NT2/D1 (cell line): ENCODE data around the gene GRK5.
"Not testable (repeated sequence)": the region's sequence is repeated elsewhere in the genome, so short reads cannot be mapped to it uniquely, and the experiment has no call there.

Source experiments
- DNase-seq: peaks from one replicate; pipeline ENCODE4 v3.0.0-alpha.2; 2011; ENCODE audit warnings: low read depth, low spot score
- H3K27me3 ChIP-seq: 2 replicates; pipeline ENCODE4 v1.6.0; 2011; ENCODE audit warnings: mild to moderate bottlenecking; ENCODE audit not compliant: insufficient read length, insufficient read depth
- H3K36me3 ChIP-seq: 2 replicates; pipeline ENCODE4 v1.6.1; 2011; ENCODE audit warnings: mild to moderate bottlenecking, low read length, mixed read lengths; ENCODE audit not compliant: insufficient read depth, insufficient read length
- H3K4me1 ChIP-seq: 2 replicates; pipeline ENCODE4 v1.5.1; 2011; ENCODE audit not compliant: insufficient read depth, insufficient read length
- H3K4me3 ChIP-seq: 2 replicates; pipeline ENCODE4 v1.5.1; 2011; ENCODE audit warnings: low read depth; ENCODE audit not compliant: insufficient read length
- H3K9ac ChIP-seq: 2 replicates; pipeline ENCODE4 v1.6.0; 2011; ENCODE audit warnings: low read depth; ENCODE audit not compliant: insufficient read length
- H3K9me3 ChIP-seq: 2 replicates; pipeline ENCODE4 v1.5.1; 2011; ENCODE audit warnings: mild to moderate bottlenecking, low read length; ENCODE audit not compliant: insufficient read depth
- SUZ12 ChIP-seq: IDR thresholded peaks from 2 replicates; pipeline ENCODE4 v1.6.1; 2011; ENCODE audit not compliant: insufficient read length, insufficient read depth; ENCODE audit errors: extremely low read depth
- YY1 ChIP-seq: IDR thresholded peaks from 2 replicates; pipeline ENCODE4 v1.6.1; 2011; ENCODE audit not compliant: insufficient read length, insufficient read depth
- ZNF274 ChIP-seq: IDR thresholded peaks from 2 replicates; pipeline ENCODE4 v1.6.1; 2011; ENCODE audit warnings: mild to moderate bottlenecking, low read depth, low read length

Gene GRK5

DNA sequence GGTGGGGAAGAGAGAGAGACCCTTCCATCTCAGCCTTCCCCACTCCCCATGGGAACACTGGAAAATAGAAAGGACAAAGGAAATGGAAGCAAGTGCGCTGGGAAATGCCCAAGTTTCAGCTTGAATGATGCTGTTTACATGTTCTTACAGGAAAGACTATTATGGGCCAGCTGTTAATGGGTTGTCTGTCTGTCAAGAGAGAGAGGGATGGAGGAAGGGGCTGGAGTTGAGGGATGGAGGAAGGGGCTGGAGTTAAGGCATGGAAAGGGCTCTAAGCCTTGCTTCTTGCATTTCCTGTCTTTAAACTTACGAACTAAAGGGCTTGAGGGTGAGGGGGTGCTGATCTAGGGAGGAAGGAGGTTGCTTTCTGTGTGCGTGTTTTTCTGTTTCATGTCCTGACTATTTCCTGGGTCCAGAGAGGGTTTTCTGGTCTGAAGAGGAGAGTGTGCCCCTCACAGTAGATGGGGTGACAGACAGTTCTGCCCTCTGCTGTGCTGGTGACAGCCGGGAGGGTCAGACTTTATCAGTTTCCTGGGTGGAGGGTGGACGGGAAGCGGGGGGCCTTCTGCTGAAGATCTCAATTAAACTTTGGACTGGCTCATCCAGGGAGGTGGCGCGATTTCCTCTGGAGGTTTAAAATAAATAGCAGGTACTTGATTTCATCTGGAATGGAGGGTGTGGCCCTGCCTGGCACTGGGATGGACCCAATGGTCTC is 30.5 kb downstream of the GRK5 start:
- no peak for TF ChIP-seq ZNF274
- no peak for TF ChIP-seq SUZ12
- no peak for TF ChIP-seq YY1
- Histone ChIP-seq H3K4me1 (peaks cover 4% of the 10 kb centered on the region), H3K36me3 (no peaks in the 10 kb centered on the region), H3K9ac (no peak overlapping the region), H3K9me3 (no peaks in the 10 kb centered on the region), H3K27me3 (no peaks in the 10 kb centered on the region), H3K4me3 (no peak overlapping the region)
- no peak for DNase-seq

DNA sequence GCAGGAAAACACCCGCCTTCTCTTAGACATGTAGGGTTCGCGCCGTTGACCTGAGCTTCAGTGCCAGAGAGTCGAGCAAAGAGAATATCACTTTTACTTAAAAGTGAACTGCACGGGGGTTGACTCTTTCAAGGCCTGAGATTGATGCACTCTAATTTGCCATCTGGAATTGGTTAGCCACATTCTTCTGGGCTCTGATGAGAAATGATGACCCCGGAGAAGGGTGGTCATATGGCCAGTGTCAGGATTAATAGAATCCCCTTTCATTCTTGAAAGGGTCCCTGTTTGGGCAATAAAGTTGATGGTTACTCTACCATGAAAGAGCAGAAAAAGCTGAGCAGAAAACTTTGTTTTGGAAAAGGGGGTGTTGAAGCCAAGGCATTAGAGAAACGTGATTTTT is 31.2 kb downstream of the GRK5 start:
- Histone ChIP-seq H3K4me3 (no peak overlapping the region), H3K9me3 (no peaks in the 10 kb centered on the region), H3K9ac (no peak overlapping the region), H3K27me3 (no peaks in the 10 kb centered on the region), H3K36me3 (no peaks in the 10 kb centered on the region), H3K4me1 (peaks cover 4% of the 10 kb centered on the region)
- no peak for DNase-seq
- no peak for TF ChIP-seq SUZ12
- no peak for TF ChIP-seq ZNF274
- TF ChIP-seq YY1, result no peak

DNA sequence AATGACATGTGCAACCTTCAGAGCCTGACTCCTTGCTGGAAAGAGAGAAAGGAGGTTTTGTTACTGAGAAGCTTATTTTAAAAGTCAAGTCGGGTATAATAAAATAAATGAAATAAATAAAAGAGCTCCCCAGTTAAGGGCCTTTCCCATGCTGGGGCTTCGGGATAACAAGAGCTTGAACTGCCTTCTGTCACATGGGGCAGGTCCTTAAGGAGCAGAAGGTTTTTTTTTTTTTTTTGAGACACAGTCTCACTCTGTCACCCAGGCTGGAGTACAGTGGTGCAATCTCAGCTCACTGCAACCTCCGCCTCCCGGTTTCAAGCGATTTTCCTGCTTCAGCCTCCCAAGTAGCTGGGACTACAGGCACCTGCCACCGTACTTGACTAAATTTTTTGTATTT is 31.6 kb downstream of the GRK5 start:
- H3K36me3 ChIP-seq, H3K27me3 ChIP-seq, H3K9ac ChIP-seq, H3K4me3 ChIP-seq, H3K9me3 ChIP-seq, DNase-seq, H3K4me1 ChIP-seq: not testable (repeated sequence)

DNA sequence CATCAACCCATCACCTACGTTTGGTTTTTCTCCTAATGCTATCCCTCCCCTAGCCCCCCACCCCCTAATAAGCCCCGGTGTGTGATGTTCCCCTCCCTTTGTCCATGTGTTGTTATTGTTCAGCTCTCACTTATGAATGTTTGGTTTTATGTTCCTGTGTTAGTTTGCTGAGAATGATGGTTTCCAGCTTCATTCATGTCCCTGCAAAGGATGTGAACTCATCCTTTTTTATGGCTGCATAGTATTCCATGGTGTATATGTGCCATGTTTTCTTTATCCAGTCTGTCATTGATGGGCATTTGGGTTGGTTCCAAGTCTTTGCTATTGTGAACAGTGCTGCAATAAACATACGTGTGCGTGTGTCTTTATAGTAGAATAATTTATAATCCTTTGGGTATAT is 32.3 kb downstream of the GRK5 start:
- not testable (repeated sequence) for H3K9ac ChIP-seq, H3K9me3 ChIP-seq, H3K36me3 ChIP-seq, H3K27me3 ChIP-seq, DNase-seq, H3K4me1 ChIP-seq, H3K4me3 ChIP-seq

DNA sequence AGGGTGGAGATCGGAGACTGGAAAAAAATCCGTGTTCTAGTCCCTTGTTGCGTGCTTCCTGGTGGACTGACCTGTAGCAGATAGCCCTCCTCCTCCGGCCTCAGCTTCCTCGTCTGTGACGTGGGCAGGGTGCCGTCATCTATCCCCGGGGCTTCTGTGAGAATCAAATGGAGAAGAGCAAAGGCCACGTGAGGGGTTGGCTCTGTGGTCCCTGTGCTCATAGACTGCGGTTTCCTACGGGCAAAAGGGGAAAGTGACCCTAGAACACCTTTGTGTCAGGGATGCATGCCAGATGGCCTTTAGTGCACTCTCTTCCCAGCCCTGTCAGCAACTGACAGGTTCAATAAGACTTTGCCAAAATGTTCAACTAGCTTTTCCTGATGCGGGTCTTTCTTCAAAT is 33.7 kb downstream of the GRK5 start:
- no peak for DNase-seq

DNA sequence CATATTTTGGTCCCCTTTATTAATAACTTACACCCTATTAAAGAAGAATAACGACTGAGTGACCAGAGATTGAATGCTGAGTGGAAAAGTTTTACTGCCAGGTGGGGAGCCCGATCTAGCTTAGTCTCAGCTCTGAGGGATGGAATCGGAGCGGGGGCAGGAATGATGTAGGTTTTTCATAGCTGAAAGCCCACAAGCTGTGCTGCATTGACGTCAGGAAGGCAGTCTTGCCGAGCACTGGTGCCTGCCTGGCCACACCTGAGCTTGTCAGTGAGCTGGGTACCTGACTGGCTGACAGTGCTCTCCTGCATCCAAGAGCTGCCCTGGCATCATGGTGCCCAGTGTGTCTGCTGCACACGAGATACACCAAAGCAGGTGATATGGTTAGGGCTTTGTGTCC is 34.8 kb downstream of the GRK5 start:
- H3K9ac ChIP-seq, result no peak overlapping the region
- H3K36me3 ChIP-seq, result no peaks in the 10 kb centered on the region
- no peaks in the 10 kb centered on the region for H3K27me3 ChIP-seq
- TF ChIP-seq ZNF274 (no peak), YY1 (no peak), SUZ12 (no peak)
- no peak for DNase-seq
- H3K4me3 ChIP-seq, result no peak overlapping the region
- no peaks in the 10 kb centered on the region for H3K9me3 ChIP-seq
- H3K4me1 ChIP-seq, result no peaks in the 10 kb centered on the region

More for the DNA sequence above, 33.7 kb downstream of the GRK5 start:
- no peak for TF ChIP-seq ZNF274
- TF ChIP-seq YY1, result no peak
- TF ChIP-seq SUZ12, result no peak
- Histone ChIP-seq H3K36me3 (no peaks in the 10 kb centered on the region), H3K4me3 (no peak overlapping the region), H3K9ac (no peak overlapping the region), H3K4me1 (no peaks in the 10 kb centered on the region), H3K27me3 (no peaks in the 10 kb centered on the region), H3K9me3 (no peaks in the 10 kb centered on the region)

DNA sequence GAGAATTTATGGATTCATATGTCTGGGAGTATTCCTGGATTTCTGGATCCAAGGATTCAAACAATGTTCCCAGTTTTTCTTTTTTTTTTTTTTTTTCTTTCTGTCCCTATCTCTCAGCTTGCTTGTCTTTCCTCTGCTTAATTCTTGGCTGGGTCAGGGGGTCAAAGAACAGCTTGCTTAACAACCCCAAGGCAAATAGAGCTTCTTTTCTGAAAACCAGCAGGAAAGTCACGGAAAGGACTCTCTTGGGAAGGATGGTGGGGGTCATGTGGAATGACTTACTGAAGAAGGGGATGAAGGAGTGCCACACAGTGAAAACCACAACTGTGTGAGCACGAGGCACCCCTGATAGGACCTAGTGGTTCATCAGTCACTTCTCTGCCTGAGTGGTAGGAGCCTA is 36.1 kb downstream of the GRK5 start:
- no peak for DNase-seq
- no peaks in the 10 kb centered on the region for H3K36me3 ChIP-seq
- TF ChIP-seq SUZ12 (no peak), YY1 (no peak), ZNF274 (no peak)
- H3K9ac ChIP-seq, result no peak overlapping the region
- H3K4me3 ChIP-seq, result no peak overlapping the region
- no peaks in the 10 kb centered on the region for H3K4me1 ChIP-seq
- no peaks in the 10 kb centered on the region for H3K9me3 ChIP-seq
- H3K27me3 ChIP-seq, result no peaks in the 10 kb centered on the region

DNA sequence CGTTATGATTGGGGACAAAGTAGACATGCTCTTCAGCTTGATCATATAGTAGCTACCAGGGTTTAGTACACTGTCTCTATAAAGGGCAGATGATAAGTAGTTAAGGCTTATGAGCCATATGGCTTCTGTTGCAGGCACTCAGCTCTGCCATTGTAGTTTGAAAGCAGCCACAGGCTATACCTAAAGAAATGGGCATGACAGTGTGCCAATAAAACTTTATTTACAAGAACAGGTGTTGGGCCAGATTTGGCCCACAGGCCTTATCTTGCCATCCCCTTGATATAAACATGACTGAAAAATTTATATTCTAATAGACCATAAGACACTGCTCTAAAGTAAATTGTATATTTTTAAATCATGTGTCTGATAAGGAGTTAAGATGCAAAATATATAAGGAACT is 36.6 kb downstream of the GRK5 start:
- no peaks in the 10 kb centered on the region for H3K9me3 ChIP-seq

More for the DNA sequence above, 36.6 kb downstream of the GRK5 start:
- no peak overlapping the region for H3K9ac ChIP-seq
- DNase-seq, result no peak
- TF ChIP-seq YY1, result no peak
- no peak for TF ChIP-seq SUZ12
- no peak for TF ChIP-seq ZNF274
- no peaks in the 10 kb centered on the region for H3K27me3 ChIP-seq
- H3K4me3 ChIP-seq, result no peak overlapping the region
- no peaks in the 10 kb centered on the region for H3K4me1 ChIP-seq
- no peaks in the 10 kb centered on the region for H3K36me3 ChIP-seq
